NOMO-1 treated with DMSO at 0.1 percent for 48 hours (cell line): ENCODE results near the gene KCNH4.
A peak's percentile ranks its signal among the peaks of the same experiment; 100 is the strongest.
"Not testable (repeated sequence)": the region's sequence is repeated elsewhere in the genome, so short reads cannot be mapped to it uniquely, and the experiment has no call there.

ENCODE experiments used
- DNase-seq: peaks from one replicate; lab custom pipeline; 2025; ENCODE audit not compliant: unreplicated experiment; lab: John Stamatoyannopoulos, UW

KCNH4 gene

GRCh38 chr17:42180922-42181850, at the start of gene KCNH4:
KCNH4 (minus strand) TSS chr17:42181142; CDS start chr17:42180945, 197 bp downstream.
- DNase-seq, result peak; percentile 79

- no peak for DNase-seq
Measured at GRCh38 chr17:42230225-42230624, 49.3 kb upstream of the KCNH4 start.

GRCh38 chr17:42227849-42228700, 47.1 kb upstream of the KCNH4 start:
- DNase-seq, result no peak

- peak; percentile 8 for DNase-seq
Measured at GRCh38 chr17:42225646-42226045, 44.7 kb upstream of the KCNH4 start.

GRCh38 chr17:42224651-42225050, 43.7 kb upstream of the KCNH4 start:
- no peak for DNase-seq

GRCh38 chr17:42221886-42222745, 41.2 kb upstream of the KCNH4 start:
- DNase-seq, result peak; percentile 68

GRCh38 chr17:42219280-42219679, 38.3 kb upstream of the KCNH4 start:
- DNase-seq, result not testable (repeated sequence)

GRCh38 chr17:42214156-42214555, 33.2 kb upstream of the KCNH4 start:
- no peak for DNase-seq

GRCh38 chr17:42212382-42212781, 31.4 kb upstream of the KCNH4 start:
- no peak for DNase-seq

GRCh38 chr17:42211921-42212341, 31.0 kb upstream of the KCNH4 start:
- not testable (repeated sequence) for DNase-seq

GRCh38 chr17:42210046-42210445, 29.1 kb upstream of the KCNH4 start:
- DNase-seq, result no peak

GRCh38 chr17:42206153-42206612, 25.2 kb upstream of the KCNH4 start:
- DNase-seq, result peak; percentile 91

GRCh38 chr17:42203354-42203753, 22.4 kb upstream of the KCNH4 start:
- DNase-seq, result no peak

GRCh38 chr17:42202696-42203095, 21.8 kb upstream of the KCNH4 start:
- no peak for DNase-seq

- no peak for DNase-seq
Measured at GRCh38 chr17:42202159-42202558, 21.2 kb upstream of the KCNH4 start.

- DNase-seq, result no peak
Measured at GRCh38 chr17:42201458-42201772, 20.5 kb upstream of the KCNH4 start.

GRCh38 chr17:42200706-42201457, 19.9 kb upstream of the KCNH4 start:
- no peak for DNase-seq

GRCh38 chr17:42199416-42200011, 18.6 kb upstream of the KCNH4 start:
- DNase-seq, result no peak

- peak; percentile 81 for DNase-seq
Measured at GRCh38 chr17:42198897-42199296, 18.0 kb upstream of the KCNH4 start.
